ENCODE measurements around the gene GMEB2.

The GMEB2 gene

DNA sequence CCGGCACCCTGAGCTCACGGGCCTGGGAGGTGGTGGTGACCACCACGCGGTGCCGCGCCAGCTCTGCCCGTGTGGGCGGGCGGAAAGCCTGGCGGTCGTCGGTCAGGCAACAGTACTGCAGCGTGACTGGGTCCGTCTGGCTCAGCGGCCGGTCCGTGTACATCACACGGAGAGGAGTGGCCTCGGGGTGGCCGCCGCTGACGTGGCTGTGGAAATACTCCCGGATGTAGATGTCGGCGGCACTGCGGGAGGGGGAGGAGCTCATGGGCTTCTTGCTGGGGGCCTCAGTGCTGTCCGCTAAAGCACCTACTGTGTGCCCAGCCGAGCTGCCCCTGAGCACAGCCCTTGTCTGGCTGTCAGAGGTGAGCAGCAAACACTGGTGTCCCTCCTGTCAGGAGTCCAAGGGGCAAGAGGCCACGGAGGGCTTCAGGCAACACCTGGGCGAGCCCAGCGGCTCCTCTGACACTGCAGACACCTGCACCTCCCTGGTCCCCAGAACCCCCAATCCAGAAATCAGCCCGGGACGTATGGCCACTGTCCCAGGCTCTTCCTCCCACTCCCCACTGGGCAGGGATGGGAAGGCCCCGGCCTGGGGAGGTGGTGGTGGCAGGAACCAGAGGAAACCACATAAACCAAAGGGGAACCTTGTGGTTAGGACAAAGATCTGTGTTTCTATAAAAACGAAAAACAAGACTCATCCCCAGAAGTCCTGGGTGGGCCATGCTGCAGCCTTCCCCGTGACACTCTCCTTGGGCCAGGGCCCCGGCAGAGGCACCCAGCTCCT, 59.3 kb downstream of the GMEB2 start:
- no peaks in the 10 kb centered on the region for H3K27me3 ChIP-seq (ENCODE audit: control insufficient read depth in 1 of 2, insufficient read depth in 1 of 2, low read length in 2 of 2)
- no peak overlapping the region for H3K4me3 ChIP-seq (ENCODE audit: insufficient read depth in 1 of 2, low read depth in 1 of 2, low read length in 2 of 2)
- H3K27ac ChIP-seq (ENCODE audit: low read length, poor library complexity, severe bottlenecking) = no peak overlapping the region
- no peak overlapping the region for H2BK12ac ChIP-seq (ENCODE audit: low read length in 2 of 2)
- peaks cover 25% of the 10 kb centered on the region for H3K4me1 ChIP-seq (ENCODE audit: control insufficient read depth, insufficient read depth, low read depth, low read length)
- no peak overlapping the region for H3K14ac ChIP-seq (ENCODE audit: low read length in 2 of 2)
- H3K36me3 ChIP-seq (ENCODE audit: control insufficient read depth in 1 of 2, insufficient read depth in 2 of 2, low read depth in 1 of 2, low read length in 2 of 2) = peaks cover 29 to 84% of the 10 kb centered on the region in 2 experiments
- no peak overlapping the region for H2BK15ac ChIP-seq (ENCODE audit: low read depth, poor library complexity, severe bottlenecking)
- peak overlapping the region; percentile 25 for H4K91ac ChIP-seq (ENCODE audit: low read length)
- 91% methylated on average over 35 of the region's 37 CpGs for WGBS
- no peak overlapping the region for H2BK5ac ChIP-seq (ENCODE audit: low read depth, low read length, poor library complexity, severe bottlenecking)
- H2AK5ac ChIP-seq (ENCODE audit: low read length, severe bottlenecking) = no peak overlapping the region
- no peak overlapping the region for H3K4me2 ChIP-seq (ENCODE audit: low read length, poor library complexity, severe bottlenecking)
- peaks cover 8% of the 10 kb centered on the region for H3K79me1 ChIP-seq (replicated peaks; ENCODE audit: low read length, poor library complexity, severe bottlenecking)
- no peak overlapping the region for H3K9ac ChIP-seq (ENCODE audit: low read length)
- no peak overlapping the region for H2BK120ac ChIP-seq (ENCODE audit: low read depth, low read length)
- H3K18ac ChIP-seq (ENCODE audit: low read depth in 1 of 2, low read length in 2 of 2) = no peak overlapping the region
- no peaks in the 10 kb centered on the region for H3K9me3 ChIP-seq (ENCODE audit: control insufficient read depth, low read length)
- no peak overlapping the region for H3K23ac ChIP-seq (ENCODE audit: low read length in 2 of 2)
- DNase-seq = peak; percentile 32
- H3K4ac ChIP-seq (ENCODE audit: low read depth in 1 of 2, low read length in 2 of 2) = no peak overlapping the region
- no peak overlapping the region for H4K8ac ChIP-seq (ENCODE audit: low read length)
- no peak overlapping the region for H2AFZ ChIP-seq (ENCODE audit: low read depth, low read length)

DNA sequence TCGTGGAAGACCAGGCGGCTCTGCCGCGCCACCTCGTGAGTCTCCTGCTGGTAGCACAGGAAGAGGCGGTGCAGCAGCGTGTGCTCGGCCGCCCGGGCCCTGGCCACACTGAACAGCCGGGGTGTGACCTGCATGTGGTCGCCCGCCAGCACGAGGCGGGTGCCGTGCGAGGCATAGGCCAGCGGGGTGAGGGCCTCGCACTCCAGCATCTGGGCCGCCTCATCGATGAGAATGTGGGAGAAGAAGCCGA, 59.8 kb downstream of the GMEB2 start:
- H3K23ac ChIP-seq (ENCODE audit: low read length in 2 of 2) = no peak overlapping the region
- no peak overlapping the region for H3K9ac ChIP-seq (ENCODE audit: low read length)
- no peaks in the 10 kb centered on the region for H3K9me3 ChIP-seq (ENCODE audit: control insufficient read depth, low read length)
- no peak overlapping the region for H3K4me3 ChIP-seq (ENCODE audit: insufficient read depth in 1 of 2, low read depth in 1 of 2, low read length in 2 of 2)
- no peak overlapping the region for H3K14ac ChIP-seq (ENCODE audit: low read length in 2 of 2)
- no peak overlapping the region for H3K4ac ChIP-seq (ENCODE audit: low read depth in 1 of 2, low read length in 2 of 2)
- H2BK120ac ChIP-seq (ENCODE audit: low read depth, low read length) = no peak overlapping the region
- H2BK5ac ChIP-seq (ENCODE audit: low read depth, low read length, poor library complexity, severe bottlenecking) = no peak overlapping the region
- no peak overlapping the region for H3K4me2 ChIP-seq (ENCODE audit: low read length, poor library complexity, severe bottlenecking)
- H2BK12ac ChIP-seq (ENCODE audit: low read length in 2 of 2) = no peak overlapping the region
- no peak overlapping the region for H2AK5ac ChIP-seq (ENCODE audit: low read length, severe bottlenecking)
- no peak overlapping the region for H2BK15ac ChIP-seq (ENCODE audit: low read depth, poor library complexity, severe bottlenecking)
- peaks cover 27 to 84% of the 10 kb centered on the region in 2 experiments for H3K36me3 ChIP-seq (ENCODE audit: control insufficient read depth in 1 of 2, insufficient read depth in 2 of 2, low read depth in 1 of 2, low read length in 2 of 2)
- H4K8ac ChIP-seq (ENCODE audit: low read length) = no peak overlapping the region
- no peaks in the 10 kb centered on the region for H3K27me3 ChIP-seq (ENCODE audit: control insufficient read depth in 1 of 2, insufficient read depth in 1 of 2, low read length in 2 of 2)
- H3K79me1 ChIP-seq (replicated peaks; ENCODE audit: low read length, poor library complexity, severe bottlenecking) = peaks cover 3% of the 10 kb centered on the region
- H4K91ac ChIP-seq (ENCODE audit: low read length) = no peak overlapping the region
- H3K4me1 ChIP-seq (ENCODE audit: control insufficient read depth, insufficient read depth, low read depth, low read length) = peaks cover 20% of the 10 kb centered on the region
- H3K18ac ChIP-seq (ENCODE audit: low read depth in 1 of 2, low read length in 2 of 2) = no peak overlapping the region
- DNase-seq = no peak
- 94% methylated on average over 22 of the region's 22 CpGs for WGBS
- H3K27ac ChIP-seq (ENCODE audit: low read length, poor library complexity, severe bottlenecking) = no peak overlapping the region
- H2AFZ ChIP-seq (ENCODE audit: low read depth, low read length) = no peak overlapping the region

DNA sequence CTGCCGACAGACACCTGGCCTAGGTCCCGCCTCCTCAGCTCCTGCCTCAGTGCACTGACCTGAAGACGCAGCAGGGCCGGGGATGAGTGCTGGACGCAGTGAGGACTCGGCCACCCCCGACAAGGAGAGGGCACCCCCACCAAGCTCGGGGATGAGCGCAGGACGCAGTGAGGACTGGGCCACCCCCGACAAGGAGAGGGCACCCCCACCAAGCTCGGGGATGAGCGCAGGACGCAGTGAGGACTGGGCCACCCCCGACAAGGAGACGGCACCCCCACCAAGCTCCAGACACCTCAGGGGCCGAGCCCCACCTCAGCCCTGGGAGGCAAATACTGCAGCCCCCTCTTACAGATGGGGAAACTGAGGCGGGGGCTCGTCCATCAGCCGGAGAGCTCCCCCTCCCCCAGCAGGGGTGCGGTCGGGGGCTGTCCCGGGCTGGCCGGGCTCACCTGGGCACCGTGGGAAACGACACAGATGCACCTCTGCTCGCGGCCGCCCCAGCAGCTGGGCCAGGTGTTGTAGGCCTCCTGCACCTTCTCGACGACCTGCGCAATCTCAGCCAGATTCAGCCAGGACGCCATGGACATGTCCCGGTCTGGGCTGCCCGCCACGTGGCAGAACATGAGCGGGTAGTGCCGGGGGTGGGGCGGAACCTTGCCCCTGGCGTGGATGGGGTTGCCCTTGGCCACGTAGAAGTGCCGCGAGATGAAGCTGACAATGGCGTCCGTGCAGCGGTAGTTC, 60.3 kb downstream of the GMEB2 start:
- Histone ChIP-seq H2BK5ac (ENCODE audit: low read depth, low read length, poor library complexity, severe bottlenecking) (no peak overlapping the region), H2BK12ac (ENCODE audit: low read length in 2 of 2) (no peak overlapping the region), H3K79me1 (replicated peaks; ENCODE audit: low read length, poor library complexity, severe bottlenecking) (peaks cover 1% of the 10 kb centered on the region), H2AFZ (ENCODE audit: low read depth, low read length) (no peak overlapping the region), H3K4me3 (ENCODE audit: insufficient read depth in 1 of 2, low read depth in 1 of 2, low read length in 2 of 2) (no peak overlapping the region), H3K4ac (ENCODE audit: low read depth in 1 of 2, low read length in 2 of 2) (no peak overlapping the region), H2BK15ac (ENCODE audit: low read depth, poor library complexity, severe bottlenecking) (no peak overlapping the region), H3K9me3 (ENCODE audit: control insufficient read depth, low read length) (no peaks in the 10 kb centered on the region), H2AK5ac (ENCODE audit: low read length, severe bottlenecking) (no peak overlapping the region), H3K23ac (ENCODE audit: low read length in 2 of 2) (no peak overlapping the region), H2BK120ac (ENCODE audit: low read depth, low read length) (no peak overlapping the region), H3K27ac (ENCODE audit: low read length, poor library complexity, severe bottlenecking) (no peak overlapping the region), H3K14ac (ENCODE audit: low read length in 2 of 2) (no peak overlapping the region), H3K4me1 (ENCODE audit: control insufficient read depth, insufficient read depth, low read depth, low read length) (peaks cover 20% of the 10 kb centered on the region), H3K36me3 (ENCODE audit: control insufficient read depth in 1 of 2, insufficient read depth in 2 of 2, low read depth in 1 of 2, low read length in 2 of 2) (peaks cover 28 to 86% of the 10 kb centered on the region in 2 experiments), H3K9ac (ENCODE audit: low read length) (no peak overlapping the region), H4K91ac (ENCODE audit: low read length) (peak overlapping the region; percentile 1), H3K18ac (ENCODE audit: low read depth in 1 of 2, low read length in 2 of 2) (no peak overlapping the region), H3K27me3 (ENCODE audit: control insufficient read depth in 1 of 2, insufficient read depth in 1 of 2, low read length in 2 of 2) (no peaks in the 10 kb centered on the region), H4K8ac (ENCODE audit: low read length) (no peak overlapping the region), H3K4me2 (ENCODE audit: low read length, poor library complexity, severe bottlenecking) (no peak overlapping the region)
- no peak for DNase-seq
- 92% methylated on average over 44 of the region's 46 CpGs for WGBS

DNA sequence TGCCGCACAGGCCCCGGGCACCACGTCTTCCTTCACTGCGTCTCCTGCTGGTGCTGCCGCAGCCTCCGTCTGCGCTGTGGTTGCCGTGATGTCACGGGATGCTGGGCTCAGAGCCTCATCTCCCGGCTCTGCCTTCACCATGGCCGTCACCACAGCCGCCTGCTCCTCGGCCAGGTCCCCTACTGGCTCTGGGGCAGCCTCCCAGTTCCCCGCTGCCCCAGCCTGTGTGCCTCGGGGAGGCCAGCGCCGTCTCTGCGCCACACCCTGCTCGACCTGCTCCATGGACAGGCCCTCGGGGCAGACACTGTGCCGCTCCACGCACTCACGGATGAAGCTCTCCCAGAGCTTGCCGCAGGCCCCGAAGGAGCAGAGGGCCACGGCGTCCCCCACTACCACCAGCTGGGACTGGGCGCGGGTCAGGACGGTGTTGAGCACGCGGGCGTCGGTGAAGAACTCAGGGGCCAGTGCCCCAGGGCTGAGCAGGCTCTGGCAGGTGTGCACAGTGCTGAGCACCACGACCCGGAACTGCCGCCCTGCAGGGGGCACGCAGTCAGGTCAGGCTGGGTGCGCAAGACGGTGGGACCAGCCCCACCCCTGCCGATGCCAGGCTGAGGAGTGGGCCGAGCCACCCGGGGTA, 61.1 kb downstream of the GMEB2 start:
- Histone ChIP-seq H3K4me3 (ENCODE audit: insufficient read depth in 1 of 2, low read depth in 1 of 2, low read length in 2 of 2) (no peak overlapping the region), H3K18ac (ENCODE audit: low read depth in 1 of 2, low read length in 2 of 2) (no peak overlapping the region), H3K4ac (ENCODE audit: low read depth in 1 of 2, low read length in 2 of 2) (no peak overlapping the region), H3K4me2 (ENCODE audit: low read length, poor library complexity, severe bottlenecking) (no peak overlapping the region), H4K91ac (ENCODE audit: low read length) (no peak overlapping the region), H3K14ac (ENCODE audit: low read length in 2 of 2) (no peak overlapping the region), H2AK5ac (ENCODE audit: low read length, severe bottlenecking) (no peak overlapping the region), H3K23ac (ENCODE audit: low read length in 2 of 2) (no peak overlapping the region), H3K27ac (ENCODE audit: low read length, poor library complexity, severe bottlenecking) (no peak overlapping the region), H4K8ac (ENCODE audit: low read length) (no peak overlapping the region), H2BK120ac (ENCODE audit: low read depth, low read length) (no peak overlapping the region), H2BK12ac (ENCODE audit: low read length in 2 of 2) (no peak overlapping the region), H2AFZ (ENCODE audit: low read depth, low read length) (no peak overlapping the region), H2BK5ac (ENCODE audit: low read depth, low read length, poor library complexity, severe bottlenecking) (no peak overlapping the region), H2BK15ac (ENCODE audit: low read depth, poor library complexity, severe bottlenecking) (no peak overlapping the region), H3K27me3 (ENCODE audit: control insufficient read depth in 1 of 2, insufficient read depth in 1 of 2, low read length in 2 of 2) (no peaks in the 10 kb centered on the region), H3K9me3 (ENCODE audit: control insufficient read depth, low read length) (no peaks in the 10 kb centered on the region), H3K9ac (ENCODE audit: low read length) (no peak overlapping the region), H3K36me3 (ENCODE audit: control insufficient read depth in 1 of 2, insufficient read depth in 2 of 2, low read depth in 1 of 2, low read length in 2 of 2) (peaks cover 35 to 94% of the 10 kb centered on the region in 2 experiments), H3K4me1 (ENCODE audit: control insufficient read depth, insufficient read depth, low read depth, low read length) (peaks cover 20% of the 10 kb centered on the region), H3K79me1 (replicated peaks; ENCODE audit: low read length, poor library complexity, severe bottlenecking) (peaks cover 1% of the 10 kb centered on the region)
- WGBS = 94% methylated on average over 43 of the region's 43 CpGs
- no peak for DNase-seq
